ENCODE measurements around the gene SOX6.

Gene SOX6

GRCh38 chr11:16358726-16359125 is 2.4 kb upstream of the SOX6 start:
- no peak for DNase-seq (ENCODE audit: low read depth)
- no peak for TF ChIP-seq CTCF (IDR thresholded peaks at IDR 0.05; ENCODE audit: insufficient read depth, low read depth, low read length, missing control alignments)
- no peak overlapping the region for H3K4me3 ChIP-seq (ENCODE audit: low read length)

DNA sequence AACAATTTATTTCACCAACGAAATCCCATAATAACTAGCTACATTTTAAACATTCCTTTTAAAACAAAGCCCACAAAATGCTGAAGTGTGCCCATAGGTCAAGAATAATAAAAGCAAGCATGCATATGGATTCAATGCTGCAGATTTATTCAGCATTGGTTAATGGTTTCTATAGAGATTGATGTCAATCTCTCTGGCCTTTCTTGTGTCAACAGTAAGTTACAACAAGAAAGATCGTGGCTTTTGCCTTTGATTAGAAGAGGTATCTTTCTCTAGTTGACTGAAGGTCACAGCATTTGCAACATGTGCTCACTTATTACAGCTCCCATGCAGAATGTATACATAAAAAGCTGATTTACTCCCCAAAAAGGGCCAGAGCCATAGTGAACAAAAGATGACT is 1.4 kb upstream of the SOX6 start:
- H3K4me3 ChIP-seq (ENCODE audit: low read length) = no peak overlapping the region
- no peak for DNase-seq (ENCODE audit: low read depth)
- no peak for TF ChIP-seq CTCF (IDR thresholded peaks at IDR 0.05; ENCODE audit: insufficient read depth, low read depth, low read length, missing control alignments)

DNA sequence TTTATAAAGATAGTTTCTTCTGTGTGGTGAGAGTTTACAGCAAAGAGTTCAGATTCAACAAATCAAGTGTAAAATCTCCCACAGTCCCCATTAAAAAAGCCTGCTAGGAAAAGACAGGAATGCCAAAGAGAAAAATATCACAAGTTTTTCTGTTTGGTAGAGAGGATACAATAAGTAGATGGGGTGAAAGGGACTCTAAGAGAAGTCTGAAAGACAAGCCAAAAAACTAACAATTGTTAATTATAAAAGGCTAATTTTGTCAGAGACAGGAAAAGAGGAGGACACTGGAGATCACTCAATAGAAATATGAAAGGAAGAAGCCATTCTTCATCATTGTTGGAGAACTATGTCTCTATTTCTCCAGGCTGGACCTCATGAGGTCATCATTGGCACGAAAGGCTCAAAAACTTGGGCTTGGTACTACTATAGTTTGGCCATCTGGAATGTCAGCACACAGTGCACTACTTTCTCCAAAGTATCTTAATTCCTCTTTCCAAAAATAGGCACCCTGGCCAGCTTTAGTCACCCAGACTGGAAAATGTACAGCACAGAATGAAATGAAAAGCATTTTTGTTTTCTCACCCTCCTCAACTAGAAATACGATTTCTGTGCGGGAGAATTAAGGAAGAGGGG is 531 bp upstream of the SOX6 start:
- no peak overlapping the region for H3K4me3 ChIP-seq (ENCODE audit: low read length)
- DNase-seq (ENCODE audit: low read depth) = no peak
- TF ChIP-seq CTCF (IDR thresholded peaks at IDR 0.05; ENCODE audit: insufficient read depth, low read depth, low read length, missing control alignments) = no peak

DNA sequence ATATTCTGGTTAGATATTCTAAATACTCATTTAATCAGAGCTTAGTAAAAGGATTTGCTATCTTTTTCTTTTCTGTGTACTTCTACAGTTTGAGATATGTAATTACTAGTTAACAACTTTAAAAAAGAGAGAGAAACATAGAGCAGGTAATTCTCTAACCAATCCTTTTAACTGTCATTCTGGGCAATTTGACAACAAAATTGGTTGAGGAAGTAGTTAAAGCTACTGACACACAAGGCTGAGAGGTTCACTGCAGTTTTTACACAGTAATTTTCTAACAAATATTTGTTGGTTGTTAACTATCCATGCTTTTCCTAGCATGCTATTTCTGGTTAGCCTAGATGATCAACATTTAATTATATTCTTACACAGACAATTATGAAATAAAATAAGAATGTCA is 3.6 kb downstream of the SOX6 start:
- no peak overlapping the region for H3K4me3 ChIP-seq (ENCODE audit: low read length)
- TF ChIP-seq CTCF (IDR thresholded peaks at IDR 0.05; ENCODE audit: insufficient read depth, low read depth, low read length, missing control alignments) = no peak

DNA sequence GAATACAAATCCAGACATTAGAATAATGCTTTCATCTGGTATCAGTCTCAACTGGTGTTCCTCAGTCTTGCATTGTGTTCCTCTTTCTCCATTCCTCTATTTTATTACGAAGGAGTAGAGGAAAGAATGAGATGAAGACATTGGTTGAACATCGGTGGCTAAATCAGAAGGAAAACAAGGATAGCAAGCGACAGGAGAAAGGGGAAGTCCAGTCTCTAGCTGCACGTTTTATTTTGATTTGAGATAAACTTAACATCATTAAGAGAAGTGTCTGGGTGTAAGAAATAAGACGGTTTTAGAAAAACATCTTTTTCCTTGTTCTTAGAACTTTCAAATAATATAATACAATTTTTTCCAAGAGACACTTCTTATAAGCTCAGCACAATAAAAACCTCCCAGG is 6.2 kb downstream of the SOX6 start:
- no peak overlapping the region for H3K4me3 ChIP-seq (ENCODE audit: low read length)
- no peak for DNase-seq (ENCODE audit: low read depth)
- TF ChIP-seq CTCF (IDR thresholded peaks at IDR 0.05; ENCODE audit: insufficient read depth, low read depth, low read length, missing control alignments) = no peak

More for the DNA sequence above, 3.6 kb downstream of the SOX6 start:
- no peak for DNase-seq (ENCODE audit: low read depth)

GRCh38 chr11:16347928-16348685 is 8.2 kb downstream of the SOX6 start:
- DNase-seq (ENCODE audit: low read depth) = peak; percentile 55
- TF ChIP-seq CTCF (IDR thresholded peaks at IDR 0.05; ENCODE audit: insufficient read depth, low read depth, low read length, missing control alignments) = no peak
- no peak overlapping the region for H3K4me3 ChIP-seq (ENCODE audit: low read length)
